Fibroblast of skin of scalp (primary cell): ENCODE measurements around the gene NVL. TPM values are rescaled to one million over a fixed set of nuclear protein-coding genes. Genes with fewer than 3 reads are reported as not detected.
"Not testable (repeated sequence)": the region's sequence is repeated elsewhere in the genome, so short reads cannot be mapped to it uniquely, and the experiment has no call there.

Experiments
- DNase-seq: peaks from one replicate; pipeline ENCODE4 v3.0.0-alpha.2; 2013
- polyA plus RNA-seq, 2 experiments: library from polyadenylated mRNA; unstranded; fragments of 120-200 nt; gene quantifications; one replicate each; pipeline ENCODE4 v1.2.1, GENCODE V29; 2013; ENCODE audit not compliant: insufficient read length in 2 of 2

Gene NVL
- 15.2 TPM for polyA plus RNA-seq (2013, experiment 1 of 2; ENCODE audit: insufficient read length)
- polyA plus RNA-seq (2013, experiment 2 of 2; ENCODE audit: insufficient read length): 17.4 TPM

- peak; percentile 88 for DNase-seq
Measured at GRCh38 chr1:224329842-224330753, at the start of gene NVL. Gene NVL, minus strand, starts transcription at chr1:224330172. Its CDS starts 45 bp downstream, at chr1:224330127.

- DNase-seq: no peak
Measured at GRCh38 chr1:224378855-224379631, 49.1 kb upstream of the NVL start.

- peak; percentile 10 for DNase-seq
Measured at GRCh38 chr1:224377676-224378006, 47.7 kb upstream of the NVL start.

GRCh38 chr1:224375059-224375458 is 45.1 kb upstream of the NVL start:
- no peak for DNase-seq

GRCh38 chr1:224373008-224373590 is 43.1 kb upstream of the NVL start:
- DNase-seq: no peak

GRCh38 chr1:224368409-224368808 is 38.4 kb upstream of the NVL start:
- no peak for DNase-seq

GRCh38 chr1:224359207-224359606 is 29.2 kb upstream of the NVL start:
- DNase-seq: no peak

GRCh38 chr1:224358237-224358636 is 28.3 kb upstream of the NVL start:
- no peak for DNase-seq

- DNase-seq: peak; percentile 19
Measured at GRCh38 chr1:224357626-224358124, 27.7 kb upstream of the NVL start.

- peak; percentile 97 for DNase-seq
Measured at GRCh38 chr1:224356685-224357625, 27.0 kb upstream of the NVL start, which contains the start of gene CNIH4. Gene CNIH4, plus strand, starts transcription at chr1:224356879. Its CDS starts 46 bp downstream, at chr1:224356925.

GRCh38 chr1:224353975-224354925 is 24.3 kb upstream of the NVL start:
- no peak for DNase-seq

- DNase-seq: not testable (repeated sequence)
Measured at GRCh38 chr1:224352436-224353085, 22.6 kb upstream of the NVL start.

GRCh38 chr1:224349716-224350115 is 19.7 kb upstream of the NVL start:
- DNase-seq: not testable (repeated sequence)

- no peak for DNase-seq
Measured at GRCh38 chr1:224348137-224348536, 18.2 kb upstream of the NVL start.

GRCh38 chr1:224343679-224344078 is 13.7 kb upstream of the NVL start:
- no peak for DNase-seq

- DNase-seq: peak; percentile 4
Measured at GRCh38 chr1:224340453-224341384, 10.7 kb upstream of the NVL start.

GRCh38 chr1:224339442-224340033 is 9.6 kb upstream of the NVL start:
- DNase-seq: no peak

GRCh38 chr1:224338150-224338838 is 8.3 kb upstream of the NVL start:
- DNase-seq: no peak
